ENCODE results near the gene BIVM.
A peak's percentile ranks its signal among the peaks of the same experiment; 100 is the strongest.

The BIVM gene

GRCh38 chr13:102788683-102789082 lies 10.2 kb upstream of the BIVM start:
- TF ChIP-seq CTCF (IDR thresholded peaks at IDR 0.05; ENCODE audit: extremely low read depth, missing control alignments), result no peak
- no peak for DNase-seq (ENCODE audit: low spot score)

- no peak for TF ChIP-seq CTCF (IDR thresholded peaks at IDR 0.05; ENCODE audit: extremely low read depth, missing control alignments)
- DNase-seq (ENCODE audit: low spot score), result no peak
Measured at GRCh38 chr13:102792396-102792795, 6.5 kb upstream of the BIVM start.

GRCh38 chr13:102793611-102794355 lies 5.1 kb upstream of the BIVM start:
- no peak for DNase-seq (ENCODE audit: low spot score)
- TF ChIP-seq CTCF (IDR thresholded peaks at IDR 0.05; ENCODE audit: extremely low read depth, missing control alignments), result no peak

- no peak for TF ChIP-seq CTCF (IDR thresholded peaks at IDR 0.05; ENCODE audit: extremely low read depth, missing control alignments)
- DNase-seq (ENCODE audit: low spot score), result peak; percentile 58
Measured at GRCh38 chr13:102799426-102800144, 666 bp downstream of the BIVM start.

- peak; percentile 88 for TF ChIP-seq CTCF (IDR thresholded peaks at IDR 0.05; ENCODE audit: extremely low read depth, missing control alignments)
- peak; percentile 96 for DNase-seq (ENCODE audit: low spot score)
Measured at GRCh38 chr13:102800145-102801041, 1.5 kb downstream of the BIVM start.

- no peak for TF ChIP-seq CTCF (IDR thresholded peaks at IDR 0.05; ENCODE audit: extremely low read depth, missing control alignments)
- DNase-seq (ENCODE audit: low spot score), result no peak
Measured at GRCh38 chr13:102805680-102806079, 6.8 kb downstream of the BIVM start.
